ENCODE data around the gene SURF2. TPM values are rescaled to one million over a fixed set of nuclear protein-coding genes. Genes with fewer than 3 reads are reported as not detected.
A peak's percentile ranks its signal among the peaks of the same experiment; 100 is the strongest.

SURF2 gene
- total and polyA plus RNA-seq, 4 experiments from 2014 or later = 19.5 to 46.7 (median 24.8) TPM

GRCh38 chr9:133404454-133405002, 48.2 kb downstream of the SURF2 start:
- Mint-ChIP-seq H3K9me3 (no peaks in the 10 kb centered on the region), H3K27ac (peak overlapping the region in 3 of 7 donors; percentile 22 to 53 (median 27)), H3K4me3 (no peak overlapping the region), H3K4me1 (peaks cover 7 to 11% (median 8%) of the 10 kb centered on the region in 4 donors), H3K27me3 (no peaks in the 10 kb centered on the region), H3K36me3 (peaks cover 28 to 41% of the 10 kb centered on the region in 2 donors)
- H3K4me3 ChIP-seq (ENCODE audit: low read length in 2 of 2) = no peak overlapping the region
- ChIA-PET CTCF (ENCODE audit: partially characterized antibody) (interaction anchor here (0.7 to 4.0 kb wide), 6 partner anchors 19 to 590 kb away, joined by 3 to 20 read pairs (median 4); no protein-coding TSS in a partner anchor), POLR2A (ENCODE audit: partially characterized antibody) (interaction anchor here (1.2 to 2.1 kb wide), 2 partner anchors 11 to 33 kb away, joined by 3 to 4 read pairs; no protein-coding TSS in a partner anchor)
- no peaks in the 10 kb centered on the region for H3K27me3 ChIP-seq (ENCODE audit: insufficient read depth, low read length)
- H3K9me3 ChIP-seq (ENCODE audit: control insufficient read depth in 1 of 2, low read length in 2 of 2) = no peaks in the 10 kb centered on the region
- no peak overlapping the region for H3K27ac ChIP-seq (ENCODE audit: low read depth, low read length)
- H3K36me3 ChIP-seq (ENCODE audit: insufficient read depth, low read length) = peaks cover 31% of the 10 kb centered on the region
- H3K4me1 ChIP-seq (ENCODE audit: insufficient read depth, low read length) = peaks cover 5% of the 10 kb centered on the region
- DNase-seq = peak in 1 of 5 donors; percentile 7
- intact Hi-C loops (cut with micrococcal nuclease) = loop anchor here (1.0 kb wide), 1 partner anchor 165 kb away; no protein-coding TSS in a partner anchor

GRCh38 chr9:133405508-133406438, 49.4 kb downstream of the SURF2 start:
- Mint-ChIP-seq H3K4me1 (peaks cover 7 to 11% (median 8%) of the 10 kb centered on the region in 4 donors), H3K9me3 (no peaks in the 10 kb centered on the region), H3K36me3 (peaks cover 40 to 54% of the 10 kb centered on the region in 2 donors), H3K27me3 (no peaks in the 10 kb centered on the region), H3K27ac (peak overlapping the region in 1 of 7 donors; percentile 36), H3K4me3 (no peak overlapping the region)
- H3K27ac ChIP-seq (ENCODE audit: low read depth, low read length) = no peak overlapping the region
- H3K4me3 ChIP-seq (ENCODE audit: low read length in 2 of 2) = no peak overlapping the region
- peaks cover 44% of the 10 kb centered on the region for H3K36me3 ChIP-seq (ENCODE audit: insufficient read depth, low read length)
- ChIA-PET POLR2A (ENCODE audit: partially characterized antibody) (interaction anchor here (0.6 to 2.1 kb wide), 3 partner anchors 10 to 332 kb away, joined by 3 to 4 read pairs (median 3); partner anchors contain the start of gene SARDH), CTCF (ENCODE audit: partially characterized antibody) (interaction anchor here (0.7 to 4.0 kb wide), 4 partner anchors 25 to 80 kb away, joined by 4 to 20 read pairs (median 7); no protein-coding TSS in a partner anchor)
- DNase-seq = peak in 1 of 5 donors; percentile 1
- H3K9me3 ChIP-seq (ENCODE audit: control insufficient read depth in 1 of 2, low read length in 2 of 2) = no peaks in the 10 kb centered on the region
- intact Hi-C loops (cut with micrococcal nuclease) = loop anchor here (1.0 kb wide), 1 partner anchor 81 kb away; no protein-coding TSS in a partner anchor
- H3K4me1 ChIP-seq (ENCODE audit: insufficient read depth, low read length) = peaks cover 5% of the 10 kb centered on the region
- no peaks in the 10 kb centered on the region for H3K27me3 ChIP-seq (ENCODE audit: insufficient read depth, low read length)

- DNase-seq = peak; percentile 75 to 82 (median 76)
- no peak overlapping the region for H3K4me3 ChIP-seq (ENCODE audit: low read length in 2 of 2)
- H3K27me3 ChIP-seq (ENCODE audit: insufficient read depth, low read length) = no peaks in the 10 kb centered on the region
- peak overlapping the region; percentile 18 for H3K27ac ChIP-seq (ENCODE audit: low read depth, low read length)
- no peaks in the 10 kb centered on the region for H3K9me3 ChIP-seq (ENCODE audit: control insufficient read depth in 1 of 2, low read length in 2 of 2)
- no peak overlapping the region for H3K4me3 Mint-ChIP-seq
- peaks cover 50% of the 10 kb centered on the region for H3K36me3 ChIP-seq (ENCODE audit: insufficient read depth, low read length)
- POLR2A ChIA-PET (ENCODE audit: partially characterized antibody) = interaction anchor here (0.6 to 1.5 kb wide), 2 partner anchors 11 to 331 kb away, joined by 3 read pairs; partner anchors contain the start of gene SARDH
- no peaks in the 10 kb centered on the region for H3K9me3 Mint-ChIP-seq
- intact Hi-C loops (cut with micrococcal nuclease) = loop anchor here (1.0 kb wide), 1 partner anchor 80 kb away; no protein-coding TSS in a partner anchor
- CTCF ChIA-PET (ENCODE audit: partially characterized antibody) = interaction anchor here (0.7 to 4.0 kb wide), 4 partner anchors 24 to 79 kb away, joined by 4 to 20 read pairs (median 7); no protein-coding TSS in a partner anchor
- peak overlapping the region; percentile 28 to 94 (median 83) for H3K27ac Mint-ChIP-seq
- H3K4me1 ChIP-seq (ENCODE audit: insufficient read depth, low read length) = peaks cover 5% of the 10 kb centered on the region
- peaks cover 46 to 60% of the 10 kb centered on the region in 2 donors for H3K36me3 Mint-ChIP-seq
- H3K4me1 Mint-ChIP-seq = peaks cover 7 to 11% (median 8%) of the 10 kb centered on the region in 4 donors
- no peaks in the 10 kb centered on the region for H3K27me3 Mint-ChIP-seq
Observed at GRCh38 chr9:133406480-133407307, 50.3 kb downstream of the SURF2 start.

GRCh38 chr9:133408042-133408441, 51.7 kb downstream of the SURF2 start:
- ChIA-PET CTCF (ENCODE audit: partially characterized antibody) (interaction anchor here (0.9 kb wide), 1 partner anchor 79 kb away, joined by 3 read pairs; no protein-coding TSS in a partner anchor), POLR2A (ENCODE audit: partially characterized antibody) (no interaction called here)
- Mint-ChIP-seq H3K9me3 (no peaks in the 10 kb centered on the region), H3K36me3 (peaks cover 53 to 71% of the 10 kb centered on the region in 2 donors), H3K4me3 (no peak overlapping the region), H3K4me1 (peaks cover 7 to 11% (median 8%) of the 10 kb centered on the region in 4 donors), H3K27me3 (no peaks in the 10 kb centered on the region), H3K27ac (peak overlapping the region in 1 of 7 donors; percentile 28)
- DNase-seq = peak in 1 of 5 donors; percentile 6
- intact Hi-C loops (cut with micrococcal nuclease) = no loop called here
- no peaks in the 10 kb centered on the region for H3K27me3 ChIP-seq (ENCODE audit: insufficient read depth, low read length)
- peaks cover 60% of the 10 kb centered on the region for H3K36me3 ChIP-seq (ENCODE audit: insufficient read depth, low read length)
- H3K27ac ChIP-seq (ENCODE audit: low read depth, low read length) = no peak overlapping the region
- no peaks in the 10 kb centered on the region for H3K9me3 ChIP-seq (ENCODE audit: control insufficient read depth in 1 of 2, low read length in 2 of 2)
- no peak overlapping the region for H3K4me3 ChIP-seq (ENCODE audit: low read length in 2 of 2)
- peaks cover 5% of the 10 kb centered on the region for H3K4me1 ChIP-seq (ENCODE audit: insufficient read depth, low read length)

Other genes with a start within 250 kb of the SURF2 start
- 100 to 1,000 TPM; 123 to 131 TPM for gene RALGDS, start 235.3 kb upstream of the SURF2 start, total RNA-seq
- 10 to 100 TPM; 27.9 to 67.8 TPM for gene RALGDS, start 235.3 kb upstream of the SURF2 start, polyA plus RNA-seq
- 1 to 10 TPM; 3.6 to 6.3 TPM for gene GBGT1, start 192.6 kb upstream of the SURF2 start, total RNA-seq
- under 1 TPM; 0.16 to 0.50 TPM for gene GBGT1, start 192.6 kb upstream of the SURF2 start, polyA plus RNA-seq
- gene OBP2B, start 147.3 kb upstream of the SURF2 start, total RNA-seq = not detected
- gene OBP2B, start 147.3 kb upstream of the SURF2 start, polyA plus RNA-seq = not detected
- under 1 TPM in 1 of 2 experiments, not detected in 1; 0.29 TPM for gene ABO, start 81.3 kb upstream of the SURF2 start, total RNA-seq
- 1 to 10 TPM; 1.2 to 1.7 TPM for gene ABO, start 81.3 kb upstream of the SURF2 start, polyA plus RNA-seq
- 10 to 100 TPM; 28.6 to 28.9 TPM for gene SURF6, start 20.4 kb upstream of the SURF2 start, total RNA-seq
- gene SURF6, start 20.4 kb upstream of the SURF2 start, polyA plus RNA-seq = 10 to 100 TPM in 1 of 2 donors, 1 to 10 TPM in 1; 2.3 to 13.4 TPM
- gene MED22, start 8.4 kb upstream of the SURF2 start, total RNA-seq = 10 to 100 TPM; 40.2 to 42.8 TPM
- gene MED22, start 8.4 kb upstream of the SURF2 start, polyA plus RNA-seq = 10 to 100 TPM in 1 of 2 donors, 1 to 10 TPM in 1; 8.1 to 16.0 TPM
- 1,000 to 10,000 TPM; 2,104 to 2,268 TPM for gene RPL7A, start 8.3 kb upstream of the SURF2 start, total RNA-seq
- 1,000 to 10,000 TPM in 1 of 2 donors, 100 to 1,000 TPM in 1; 794 to 1,144 TPM for gene RPL7A, start 8.3 kb upstream of the SURF2 start, polyA plus RNA-seq
- 10 to 100 TPM; 54.3 to 61.1 TPM for gene SURF1, start 63 bp upstream of the SURF2 start, total RNA-seq
- gene SURF1, start 63 bp upstream of the SURF2 start, polyA plus RNA-seq = 100 to 1,000 TPM; 105 to 114 TPM
- gene SURF4, start 19.5 kb downstream of the SURF2 start, total RNA-seq = 100 to 1,000 TPM; 103 to 110 TPM
- gene SURF4, start 19.5 kb downstream of the SURF2 start, polyA plus RNA-seq = 100 to 1,000 TPM; 156 to 264 TPM
- 1 to 10 TPM; 1.4 to 2.1 TPM for gene STKLD1, start 19.8 kb downstream of the SURF2 start, total RNA-seq
- 1 to 10 TPM in 1 of 2 donors, not detected in 1; 1.5 TPM for gene STKLD1, start 19.8 kb downstream of the SURF2 start, polyA plus RNA-seq
- 10 to 100 TPM; 38.7 to 39.0 TPM for gene REXO4, start 61.5 kb downstream of the SURF2 start, total RNA-seq
- 10 to 100 TPM; 10.7 to 25.2 TPM for gene REXO4, start 61.5 kb downstream of the SURF2 start, polyA plus RNA-seq
- gene ADAMTS13, start 65.8 kb downstream of the SURF2 start, total RNA-seq = 1 to 10 TPM; 1.5 to 1.7 TPM
- gene ADAMTS13, start 65.8 kb downstream of the SURF2 start, polyA plus RNA-seq = not detected
- 1 to 10 TPM; 2.5 to 2.6 TPM for gene CACFD1, start 103.4 kb downstream of the SURF2 start, total RNA-seq
- 1 to 10 TPM; 2.9 to 3.4 TPM for gene CACFD1, start 103.4 kb downstream of the SURF2 start, polyA plus RNA-seq
- 1 to 10 TPM; 1.6 to 2.5 TPM for gene SLC2A6, start 122.5 kb downstream of the SURF2 start, total RNA-seq
- gene SLC2A6, start 122.5 kb downstream of the SURF2 start, polyA plus RNA-seq = 1 to 10 TPM in 1 of 2 donors, under 1 TPM in 1; 0.41 to 1.1 TPM
- not detected for gene MYMK, start 168.4 kb downstream of the SURF2 start, total RNA-seq
- not detected for gene MYMK, start 168.4 kb downstream of the SURF2 start, polyA plus RNA-seq
- under 1 TPM; 0.09 to 0.17 TPM for gene ADAMTSL2, start 178.2 kb downstream of the SURF2 start, total RNA-seq
- under 1 TPM in 1 of 2 donors, not detected in 1; 0.07 TPM for gene ADAMTSL2, start 178.2 kb downstream of the SURF2 start, polyA plus RNA-seq